ENCODE measurements around the gene HDAC8. TPM values are rescaled to one million over a fixed set of nuclear protein-coding genes. Genes with fewer than 3 reads are reported as not detected.

Gene HDAC8
- total RNA-seq, 6 experiments from 2014 or later, result 12.6 to 19.4 (median 17.0) TPM

- no peaks in the 10 kb centered on the region for H3K4me1 ChIP-seq
- H3K27ac ChIP-seq, result no peak overlapping the region
- no peaks in the 10 kb centered on the region for H3K27me3 ChIP-seq
- intact Hi-C loops (cut with DNase I), result no loop called here
- DNase-seq, result no peak
- no peak for TF ChIP-seq POLR2A (IDR thresholded peaks at IDR 0.05)
- no peak for TF ChIP-seq CTCF (IDR thresholded peaks at IDR 0.05)
- 59% methylated on average over 4 of the region's 4 CpGs for WGBS (ENCODE audit: insufficient coverage, low coverage, low lambda C conversion rate, missing lambda C conversion rate)
- ATAC-seq, result no peak
- H3K9me3 ChIP-seq, result no peaks in the 10 kb centered on the region
- no peaks in the 10 kb centered on the region for H3K36me3 ChIP-seq
- H3K4me3 ChIP-seq, result no peak overlapping the region
Observed at GRCh38 chrX:72366178-72366577, 206.5 kb downstream of the HDAC8 start.

DNA sequence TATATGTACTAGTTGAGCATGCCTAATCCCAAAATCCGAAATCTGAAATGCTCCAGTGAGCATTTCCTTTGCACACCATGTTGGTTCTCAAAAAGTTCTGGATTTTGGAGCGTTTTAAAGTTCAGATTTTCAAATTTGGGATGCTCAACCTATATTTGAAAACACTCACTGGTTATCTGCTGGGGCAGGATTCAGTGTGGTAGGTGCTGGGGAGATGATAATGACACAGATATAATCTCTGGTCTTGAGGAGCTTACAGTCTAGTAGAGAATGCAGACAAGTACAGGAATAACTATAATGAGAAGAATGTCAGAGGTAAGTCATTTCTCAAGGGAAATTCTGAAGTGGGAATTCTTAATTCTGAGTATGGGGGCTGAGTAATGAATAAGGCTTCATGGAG lies 207.5 kb downstream of the HDAC8 start:
- DNase-seq, result no peak
- intact Hi-C loops (cut with DNase I), result no loop called here
- 28% methylated on average over 2 of the region's 2 CpGs for WGBS (ENCODE audit: insufficient coverage, low coverage, low lambda C conversion rate, missing lambda C conversion rate)
- no peak for TF ChIP-seq CTCF (IDR thresholded peaks at IDR 0.05)
- no peak for TF ChIP-seq POLR2A (IDR thresholded peaks at IDR 0.05)
- no peaks in the 10 kb centered on the region for H3K4me1 ChIP-seq
- no peaks in the 10 kb centered on the region for H3K9me3 ChIP-seq
- H3K4me3 ChIP-seq, result no peak overlapping the region
- H3K36me3 ChIP-seq, result no peaks in the 10 kb centered on the region
- H3K27ac ChIP-seq, result no peak overlapping the region
- no peaks in the 10 kb centered on the region for H3K27me3 ChIP-seq
- no peak for ATAC-seq

- ATAC-seq, result no peak
- Histone ChIP-seq H3K4me3 (no peak overlapping the region), H3K27ac (no peak overlapping the region), H3K27me3 (no peaks in the 10 kb centered on the region), H3K4me1 (no peaks in the 10 kb centered on the region), H3K36me3 (no peaks in the 10 kb centered on the region), H3K9me3 (no peaks in the 10 kb centered on the region)
- intact Hi-C loops (cut with DNase I), result no loop called here
- TF ChIP-seq POLR2A (IDR thresholded peaks at IDR 0.05), result no peak
- TF ChIP-seq CTCF (IDR thresholded peaks at IDR 0.05), result no peak
- DNase-seq, result no peak
- 80% methylated on average over 4 of the region's 4 CpGs for WGBS (ENCODE audit: insufficient coverage, low coverage, low lambda C conversion rate, missing lambda C conversion rate)
Observed at GRCh38 chrX:72360326-72360725, 212.3 kb downstream of the HDAC8 start.

DNA sequence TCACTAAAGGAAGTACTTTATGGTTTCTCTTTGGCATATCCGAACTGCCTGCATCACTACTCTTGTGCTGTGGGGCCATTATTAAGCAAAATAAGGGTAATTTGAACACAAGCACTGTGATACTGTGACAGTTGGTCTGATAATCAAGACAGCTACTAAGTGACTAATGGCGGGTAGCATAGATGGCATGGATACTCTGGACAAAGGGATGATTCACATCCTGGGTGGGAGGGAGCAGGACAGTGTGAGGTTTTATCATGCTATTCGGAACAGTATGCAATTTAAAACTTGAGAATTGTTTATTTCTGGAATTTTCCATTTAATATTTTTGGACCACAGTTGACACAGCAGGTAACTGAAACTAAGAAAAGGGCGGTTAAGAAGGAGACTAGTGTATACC lies 214.3 kb downstream of the HDAC8 start:
- Histone ChIP-seq H3K27ac (no peak overlapping the region), H3K4me1 (no peaks in the 10 kb centered on the region), H3K36me3 (no peaks in the 10 kb centered on the region), H3K27me3 (no peaks in the 10 kb centered on the region), H3K4me3 (no peak overlapping the region), H3K9me3 (no peaks in the 10 kb centered on the region)
- 61% methylated on average over 4 of the region's 4 CpGs for WGBS (ENCODE audit: insufficient coverage, low coverage, low lambda C conversion rate, missing lambda C conversion rate)
- TF ChIP-seq CTCF (IDR thresholded peaks at IDR 0.05) (no peak), POLR2A (IDR thresholded peaks at IDR 0.05) (no peak)
- ATAC-seq (no peak), DNase-seq (no peak)
- intact Hi-C loops (cut with DNase I), result no loop called here

GRCh38 chrX:72352786-72353185 lies 219.9 kb downstream of the HDAC8 start:
- 49% methylated on average over 3 of the region's 3 CpGs for WGBS (ENCODE audit: insufficient coverage, low coverage, low lambda C conversion rate, missing lambda C conversion rate)
- H3K4me3 ChIP-seq, result no peak overlapping the region
- H3K36me3 ChIP-seq, result no peaks in the 10 kb centered on the region
- H3K27me3 ChIP-seq, result no peaks in the 10 kb centered on the region
- ATAC-seq (no peak), DNase-seq (no peak)
- H3K4me1 ChIP-seq, result no peaks in the 10 kb centered on the region
- no peak for TF ChIP-seq CTCF (IDR thresholded peaks at IDR 0.05)
- TF ChIP-seq POLR2A (IDR thresholded peaks at IDR 0.05), result no peak
- intact Hi-C loops (cut with DNase I), result no loop called here
- no peak overlapping the region for H3K27ac ChIP-seq
- no peaks in the 10 kb centered on the region for H3K9me3 ChIP-seq
